Measurements from ENCODE around the gene TBC1D20.

GRCh38 chr20:431012-431904, 31.1 kb downstream of the TBC1D20 start:
- TF ChIP-seq CTCF (conservative IDR thresholded peaks at IDR 0.05; ENCODE audit: low read depth, low read length) (peak; percentile 58), MAZ (IDR thresholded peaks at IDR 0.05; ENCODE audit: borderline replicate concordance, low read depth, low read length) (no peak), POLR2A (IDR thresholded peaks at IDR 0.05; ENCODE audit: low read depth, low read length) (no peak), CEBPB (IDR thresholded peaks at IDR 0.05; ENCODE audit: low read depth, low read length) (no peak), RFX5 (IDR thresholded peaks at IDR 0.05; ENCODE audit: low read depth, low read length) (no peak), FOS (IDR thresholded peaks at IDR 0.05; ENCODE audit: low read depth, low read length) (no peak), USF2 (IDR thresholded peaks at IDR 0.05; ENCODE audit: low read depth, low read length) (no peak), MXI1 (IDR thresholded peaks at IDR 0.05; ENCODE audit: borderline replicate concordance, low read depth, low read length) (no peak), RAD21 (IDR thresholded peaks at IDR 0.05; ENCODE audit: low read length) (peak; percentile 56), RCOR1 (IDR thresholded peaks at IDR 0.05; ENCODE audit: insufficient replicate concordance, low read length) (no peak), SMC3 (IDR thresholded peaks at IDR 0.05; ENCODE audit: low read depth, low read length) (peak; percentile 65), ELK1 (IDR thresholded peaks at IDR 0.05; ENCODE audit: borderline replicate concordance, low read depth, low read length) (no peak), MAFK (IDR thresholded peaks at IDR 0.05; ENCODE audit: low read depth, low read length) (no peak)

All from IMR-90 (cell line).